ENCODE data around the gene KCND3.
A peak's percentile ranks its signal among the peaks of the same experiment; 100 is the strongest.

Gene KCND3

DNA sequence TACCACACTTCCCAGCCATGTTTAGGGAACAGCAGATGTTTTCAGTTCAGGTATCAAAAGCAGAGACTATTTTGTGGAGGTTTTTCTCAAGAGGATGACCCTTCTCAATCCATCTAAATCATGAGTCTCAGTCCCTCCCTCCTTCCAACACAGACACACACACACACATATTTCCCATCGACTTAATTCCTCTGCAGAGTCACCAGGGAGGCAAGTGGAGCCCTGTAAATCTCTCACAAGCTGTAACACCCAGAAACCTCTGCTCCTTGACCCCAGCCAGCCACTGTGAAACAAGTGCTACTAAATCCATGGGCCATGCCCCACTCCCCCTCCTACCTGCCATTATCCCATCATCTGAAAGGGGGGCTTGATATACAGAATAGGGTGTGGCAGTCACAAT lies 10.6 kb upstream of the KCND3 start:
- no peak overlapping the region for H3K4me2 ChIP-seq (ENCODE audit: low read length)
- no peaks in the 10 kb centered on the region for H4K20me1 ChIP-seq (ENCODE audit: insufficient read depth, low read length)

DNA sequence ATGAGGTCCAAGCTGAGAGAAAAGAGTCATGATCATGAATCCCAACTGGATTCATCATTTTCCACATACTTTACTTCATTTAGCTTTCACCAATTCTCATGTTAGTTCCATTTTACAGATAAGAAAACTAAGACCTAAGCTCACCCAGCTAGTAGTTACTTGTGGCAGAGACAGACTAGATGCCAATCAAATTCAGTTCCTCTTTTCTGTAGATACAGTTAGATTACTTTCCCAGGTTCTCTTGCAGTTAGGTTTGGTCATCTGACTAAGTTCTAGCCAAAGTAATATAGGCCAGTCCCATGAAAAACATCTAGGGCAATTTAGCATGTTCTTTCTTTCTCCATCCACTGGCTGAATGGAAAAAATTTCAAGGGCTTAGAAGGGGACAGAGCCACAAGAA lies 8.9 kb upstream of the KCND3 start:
- no peak overlapping the region for H3K9ac ChIP-seq (ENCODE audit: low read length)
- TF ChIP-seq, protein P1, sequence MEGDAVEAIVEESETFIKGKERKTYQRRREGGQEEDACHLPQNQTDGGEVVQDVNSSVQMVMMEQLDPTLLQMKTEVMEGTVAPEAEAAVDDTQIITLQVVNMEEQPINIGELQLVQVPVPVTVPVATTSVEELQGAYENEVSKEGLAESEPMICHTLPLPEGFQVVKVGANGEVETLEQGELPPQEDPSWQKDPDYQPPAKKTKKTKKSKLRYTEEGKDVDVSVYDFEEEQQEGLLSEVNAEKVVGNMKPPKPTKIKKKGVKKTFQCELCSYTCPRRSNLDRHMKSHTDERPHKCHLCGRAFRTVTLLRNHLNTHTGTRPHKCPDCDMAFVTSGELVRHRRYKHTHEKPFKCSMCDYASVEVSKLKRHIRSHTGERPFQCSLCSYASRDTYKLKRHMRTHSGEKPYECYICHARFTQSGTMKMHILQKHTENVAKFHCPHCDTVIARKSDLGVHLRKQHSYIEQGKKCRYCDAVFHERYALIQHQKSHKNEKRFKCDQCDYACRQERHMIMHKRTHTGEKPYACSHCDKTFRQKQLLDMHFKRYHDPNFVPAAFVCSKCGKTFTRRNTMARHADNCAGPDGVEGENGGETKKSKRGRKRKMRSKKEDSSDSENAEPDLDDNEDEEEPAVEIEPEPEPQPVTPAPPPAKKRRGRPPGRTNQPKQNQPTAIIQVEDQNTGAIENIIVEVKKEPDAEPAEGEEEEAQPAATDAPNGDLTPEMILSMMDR (IDR thresholded peaks at IDR 0.05; ENCODE audit: low read depth, low read length): no peak
- no peaks in the 10 kb centered on the region for H3K9me3 ChIP-seq (ENCODE audit: insufficient read depth, low read length)
- no peak overlapping the region for H2AFZ ChIP-seq (ENCODE audit: low read depth, low read length)
- no peaks in the 10 kb centered on the region for H3K79me2 ChIP-seq (ENCODE audit: low read length)
- no peak overlapping the region for H3K4me3 ChIP-seq (ENCODE audit: low read length)
- peaks cover 47% of the 10 kb centered on the region for H3K4me1 ChIP-seq (ENCODE audit: low read length)
- H4K20me1 ChIP-seq (ENCODE audit: insufficient read depth, low read length): no peaks in the 10 kb centered on the region
- no peak overlapping the region for H3K27ac ChIP-seq (ENCODE audit: low read length)
- no peaks in the 10 kb centered on the region for H3K27me3 ChIP-seq (ENCODE audit: low read depth, low read length)
- H3K36me3 ChIP-seq (replicated peaks; ENCODE audit: low read depth, low read length): no peaks in the 10 kb centered on the region
- no peak overlapping the region for H3K4me2 ChIP-seq (ENCODE audit: low read length)

More for the DNA sequence above, 10.6 kb upstream of the KCND3 start:
- Histone ChIP-seq H3K9me3 (ENCODE audit: insufficient read depth, low read length) (no peaks in the 10 kb centered on the region), H3K79me2 (ENCODE audit: low read length) (no peaks in the 10 kb centered on the region), H3K4me3 (ENCODE audit: low read length) (no peak overlapping the region), H2AFZ (ENCODE audit: low read depth, low read length) (no peak overlapping the region), H3K27ac (ENCODE audit: low read length) (no peak overlapping the region), H3K4me1 (ENCODE audit: low read length) (peaks cover 47% of the 10 kb centered on the region), H3K36me3 (replicated peaks; ENCODE audit: low read depth, low read length) (no peaks in the 10 kb centered on the region), H3K9ac (ENCODE audit: low read length) (no peak overlapping the region), H3K27me3 (ENCODE audit: low read depth, low read length) (no peaks in the 10 kb centered on the region)
- TF ChIP-seq, protein P1 (IDR thresholded peaks at IDR 0.05; ENCODE audit: low read depth, low read length): no peak
- TF ChIP-seq EZH2phosphoT487 (IDR thresholded peaks at IDR 0.05; ENCODE audit: low read depth): no peak

DNA sequence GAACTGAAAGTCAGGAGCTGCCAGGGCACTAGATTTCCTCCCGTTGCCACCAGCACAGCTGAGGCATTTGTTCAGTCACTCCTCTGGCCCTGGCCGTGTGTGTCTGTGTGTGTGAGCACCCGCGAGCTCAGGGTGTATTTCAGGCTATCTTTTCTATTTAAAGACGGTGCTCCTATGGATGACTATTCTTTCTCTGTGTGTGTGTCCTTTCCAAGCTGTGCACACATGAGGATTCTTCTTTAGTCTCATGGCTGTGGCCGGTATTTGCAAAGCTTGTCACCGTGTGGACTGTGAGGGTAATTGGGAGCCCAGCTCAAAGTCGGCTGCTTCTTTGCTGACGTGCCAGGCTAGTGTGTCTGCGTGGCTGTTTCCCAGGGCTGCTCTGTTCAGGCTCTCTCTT lies 3.0 kb upstream of the KCND3 start:
- TF ChIP-seq, protein P1 (IDR thresholded peaks at IDR 0.05; ENCODE audit: low read depth, low read length): no peak
- no peak for TF ChIP-seq EZH2phosphoT487 (IDR thresholded peaks at IDR 0.05; ENCODE audit: low read depth)
- Histone ChIP-seq H2AFZ (ENCODE audit: low read depth, low read length) (peak overlapping the region; percentile 73; the same call in 1 of the 2 replicates), H3K27me3 (ENCODE audit: low read depth, low read length) (no peaks in the 10 kb centered on the region), H3K4me2 (ENCODE audit: low read length) (peak overlapping the region; percentile 78), H3K36me3 (replicated peaks; ENCODE audit: low read depth, low read length) (no peaks in the 10 kb centered on the region), H3K27ac (ENCODE audit: low read length) (no peak overlapping the region), H3K9ac (ENCODE audit: low read length) (peak overlapping the region; percentile 41; the same call in 1 of the 2 replicates), H3K4me3 (ENCODE audit: low read length) (peak overlapping the region; percentile 57), H3K79me2 (ENCODE audit: low read length) (no peaks in the 10 kb centered on the region), H3K4me1 (ENCODE audit: low read length) (peaks cover 24% of the 10 kb centered on the region), H4K20me1 (ENCODE audit: insufficient read depth, low read length) (no peaks in the 10 kb centered on the region), H3K9me3 (ENCODE audit: insufficient read depth, low read length) (no peaks in the 10 kb centered on the region)

DNA sequence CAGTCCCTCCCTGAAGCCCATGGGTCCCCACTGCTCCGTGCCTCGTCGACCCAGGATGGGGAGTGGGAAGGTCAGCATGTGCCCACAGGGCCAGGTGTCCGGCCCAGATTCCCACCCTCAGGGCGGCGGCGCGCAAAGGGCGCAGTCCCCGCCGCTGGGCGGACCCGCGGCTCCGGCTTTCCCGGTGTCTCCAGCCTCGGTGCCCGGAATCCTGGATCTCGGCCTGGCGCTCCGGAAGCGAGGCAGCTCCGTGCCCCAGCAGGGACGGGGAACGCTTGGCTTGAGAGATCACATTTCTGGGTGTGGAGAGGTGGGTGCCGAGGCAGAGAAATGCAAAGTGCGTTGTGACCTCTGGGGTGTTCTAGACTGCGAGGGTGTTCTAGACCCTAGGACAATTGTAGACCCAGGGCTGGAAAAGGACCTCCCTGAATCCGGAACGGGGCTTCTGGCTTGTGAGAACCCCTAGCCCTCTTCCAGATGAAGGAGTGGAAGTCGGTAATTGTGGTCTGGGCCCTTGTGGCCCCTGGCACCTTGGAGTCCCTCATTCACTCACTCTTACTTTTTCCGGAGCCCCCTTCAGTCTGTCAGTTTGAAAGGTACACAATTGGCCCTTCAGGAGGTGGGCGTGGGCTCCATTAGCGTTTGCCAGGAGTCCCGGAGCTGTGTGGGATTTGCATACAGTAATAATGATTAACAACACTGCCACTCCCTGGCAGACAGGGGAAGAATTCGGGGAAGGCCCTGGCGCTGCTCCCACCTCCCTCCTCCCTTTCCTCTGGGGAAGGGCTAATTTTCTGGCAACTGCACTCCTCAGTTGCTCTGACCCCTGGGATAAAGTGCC lies 1.6 kb upstream of the KCND3 start:
- Histone ChIP-seq H3K4me2 (ENCODE audit: low read length) (peak overlapping the region; percentile 78), H3K9ac (ENCODE audit: low read length) (peak overlapping the region; percentile 59), H3K79me2 (ENCODE audit: low read length) (no peaks in the 10 kb centered on the region), H3K4me3 (ENCODE audit: low read length) (peak overlapping the region; percentile 57), H3K9me3 (ENCODE audit: insufficient read depth, low read length) (no peaks in the 10 kb centered on the region), H3K27me3 (ENCODE audit: low read depth, low read length) (no peaks in the 10 kb centered on the region), H3K36me3 (replicated peaks; ENCODE audit: low read depth, low read length) (no peaks in the 10 kb centered on the region), H3K4me1 (ENCODE audit: low read length) (peaks cover 24% of the 10 kb centered on the region), H3K27ac (ENCODE audit: low read length) (peak overlapping the region; percentile 21; the same call in 1 of the 2 replicates), H4K20me1 (ENCODE audit: insufficient read depth, low read length) (no peaks in the 10 kb centered on the region), H2AFZ (ENCODE audit: low read depth, low read length) (peak overlapping the region; percentile 65; the same call in 1 of the 2 replicates)
- no peak for TF ChIP-seq EZH2phosphoT487 (IDR thresholded peaks at IDR 0.05; ENCODE audit: low read depth)
- TF ChIP-seq, protein P1 (IDR thresholded peaks at IDR 0.05; ENCODE audit: low read depth, low read length): no peak; the same call in 1 of the 2 replicates
